ENCODE data around the gene ARSB. TPM values are rescaled to one million over a fixed set of nuclear protein-coding genes. Genes with fewer than 3 reads are reported as not detected.
A peak's percentile ranks its signal among the peaks of the same experiment; 100 is the strongest.
"Not testable (repeated sequence)": the region's sequence is repeated elsewhere in the genome, so short reads cannot be mapped to it uniquely, and the experiment has no call there.

The ARSB gene
- polyA plus RNA-seq, 12 donors: 14.5 to 414 (median 22.6) TPM

DNA sequence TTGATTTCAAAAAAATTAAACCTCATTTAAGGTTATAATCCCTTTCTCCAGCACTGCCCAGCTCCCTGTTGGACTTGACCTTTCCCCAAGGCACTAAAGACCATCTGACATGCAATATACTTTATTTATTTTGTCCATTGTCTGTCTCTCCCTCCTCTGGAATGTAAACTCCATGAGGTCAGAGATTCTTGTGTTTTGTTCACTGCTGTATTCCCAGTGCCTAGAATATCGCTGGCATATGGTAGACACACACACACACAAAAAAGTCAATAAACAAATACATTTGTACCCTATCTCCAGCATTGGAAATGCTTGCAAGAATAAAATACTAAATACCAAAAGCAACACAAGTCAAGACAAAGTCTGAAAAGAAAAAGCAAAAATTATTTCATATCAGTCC, 17.3 kb upstream of the ARSB start:
- DNase-seq: no peak

DNA sequence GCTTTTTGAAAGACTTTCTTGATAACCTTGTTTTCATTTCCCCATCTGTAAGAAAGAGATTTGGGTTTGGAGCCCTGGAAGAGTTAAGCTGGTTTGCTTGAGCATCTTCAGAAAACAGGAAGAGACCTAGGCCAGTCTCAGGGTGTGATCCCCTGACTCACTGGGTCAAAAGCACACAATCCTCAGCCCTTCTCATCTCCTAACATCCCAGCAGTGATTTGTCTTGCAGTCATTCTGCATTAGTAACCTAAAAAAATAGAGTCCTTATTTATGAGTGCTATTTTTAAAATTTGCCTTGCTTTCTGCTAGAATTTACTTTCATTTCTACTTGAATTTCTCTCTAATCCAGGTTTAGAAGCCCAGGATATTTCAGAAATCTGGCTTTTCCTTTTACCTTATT, 16.4 kb upstream of the ARSB start:
- no peak for DNase-seq

- no peak for DNase-seq
Observed at GRCh38 chr5:78997090-78997489, 12.0 kb upstream of the ARSB start.

- DNase-seq: no peak
Observed at GRCh38 chr5:78995521-78996007, 10.5 kb upstream of the ARSB start.

GRCh38 chr5:78993165-78993564, 8.1 kb upstream of the ARSB start:
- DNase-seq: no peak

DNA sequence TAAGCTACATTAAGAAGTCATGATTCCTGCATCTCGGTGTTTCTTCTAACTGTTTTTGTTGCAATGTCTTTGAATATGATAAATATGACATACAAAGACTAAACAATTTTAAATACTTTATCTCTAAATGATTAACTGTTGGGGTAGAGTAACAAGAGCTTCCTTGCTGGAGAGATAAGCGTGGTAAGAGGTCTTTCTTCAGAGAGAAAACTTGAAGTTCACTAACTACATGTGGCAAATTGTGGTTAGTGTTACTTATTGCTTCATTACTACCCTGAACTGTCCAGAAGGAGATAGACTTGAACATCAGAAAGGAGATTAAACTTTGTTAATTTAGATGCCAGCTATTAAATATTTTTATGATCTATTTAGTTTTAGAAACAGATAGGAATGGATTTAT, 7.0 kb upstream of the ARSB start:
- DNase-seq: no peak

DNA sequence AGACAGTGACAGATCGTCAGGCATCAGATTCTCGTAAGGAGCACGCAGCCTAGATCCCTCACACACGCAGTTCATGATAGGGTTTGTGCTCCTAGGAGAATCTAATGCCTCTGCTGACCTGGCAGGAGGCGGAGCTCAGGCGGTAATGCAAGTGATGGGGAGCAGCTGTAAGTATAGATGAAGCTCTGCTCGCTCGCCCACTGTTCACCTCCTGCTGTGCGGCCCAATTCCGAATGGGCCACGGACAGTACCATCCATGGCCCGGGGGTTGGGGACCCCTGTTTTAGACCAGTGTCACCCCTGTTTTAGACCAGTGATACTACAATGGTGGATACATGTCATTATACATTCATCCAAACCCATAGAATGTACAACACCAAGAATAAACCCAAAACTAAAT, 4.0 kb upstream of the ARSB start:
- DNase-seq: no peak

DNA sequence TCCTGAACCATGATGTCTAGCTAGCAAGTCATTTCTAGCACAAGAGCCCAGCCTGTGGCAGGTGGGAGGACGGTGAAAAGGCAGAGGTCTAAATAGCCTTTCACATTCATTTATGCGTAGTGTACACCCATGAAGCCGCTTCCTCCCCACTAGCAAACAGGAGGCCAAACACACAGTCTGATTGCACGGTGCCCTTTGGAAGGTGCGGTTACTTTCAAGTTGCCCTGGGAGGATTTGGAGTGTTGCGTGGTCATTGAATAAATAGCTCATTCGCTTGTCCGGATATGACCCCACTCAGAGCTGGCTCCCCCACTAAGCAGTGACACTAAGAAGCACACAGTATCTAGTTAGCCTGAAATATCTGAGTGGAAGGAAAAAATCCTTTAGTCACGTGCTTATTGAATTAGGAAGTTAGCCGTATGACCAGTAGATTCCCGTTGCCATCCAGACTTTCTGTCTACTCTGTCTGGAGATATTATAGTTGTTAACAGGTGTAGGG, 664 bp upstream of the ARSB start:
- DNase-seq: no peak

GRCh38 chr5:78984439-78985115, 533 bp downstream of the ARSB start:
- peak; percentile 85 for DNase-seq

DNA sequence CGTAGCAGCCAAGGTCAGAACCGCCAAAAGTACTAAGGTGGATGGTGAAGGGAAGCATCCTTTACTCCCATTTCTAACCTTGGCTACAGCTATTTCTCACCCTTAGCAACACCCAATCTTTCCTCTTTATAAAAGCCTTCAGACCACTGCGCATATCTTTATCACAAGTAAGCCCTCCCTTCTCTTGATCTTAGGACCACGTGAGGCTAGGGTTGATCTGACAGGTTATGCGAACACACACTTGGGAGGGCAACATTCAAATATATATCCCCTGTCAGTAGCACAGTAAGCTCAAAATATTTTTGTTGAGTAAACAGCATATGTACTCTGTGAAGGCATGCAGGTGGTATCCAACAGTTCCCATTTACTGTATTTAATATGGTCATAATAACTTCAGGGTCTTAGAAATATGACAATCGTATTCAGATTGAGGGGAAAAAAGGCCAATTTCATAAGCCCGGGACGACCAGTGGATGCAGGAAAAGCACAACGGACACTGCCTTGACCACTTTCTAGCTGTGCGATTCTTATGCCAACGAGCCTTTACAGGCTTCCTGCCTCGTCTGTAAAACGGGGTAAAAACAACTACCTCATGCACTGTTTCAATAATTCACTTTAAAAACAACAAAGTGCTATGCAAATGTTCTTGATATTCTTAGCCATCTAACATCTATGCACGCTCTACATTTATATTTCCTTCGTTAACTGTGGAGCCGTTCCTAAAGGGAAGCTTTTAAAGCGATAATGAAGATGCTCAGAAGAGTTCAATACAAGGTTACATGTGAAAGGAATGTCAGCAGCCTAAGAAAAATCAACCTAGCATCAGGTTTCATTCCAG, 1.3 kb downstream of the ARSB start:
- no peak for DNase-seq

- DNase-seq: not testable (repeated sequence)
Observed at GRCh38 chr5:78983194-78983593, 1.9 kb downstream of the ARSB start.

- DNase-seq: no peak
Observed at GRCh38 chr5:78979909-78980308, 5.2 kb downstream of the ARSB start.

- no peak for DNase-seq
Observed at GRCh38 chr5:78979117-78979742, 5.9 kb downstream of the ARSB start.

GRCh38 chr5:78975035-78975434, 10.1 kb downstream of the ARSB start:
- no peak for DNase-seq

DNA sequence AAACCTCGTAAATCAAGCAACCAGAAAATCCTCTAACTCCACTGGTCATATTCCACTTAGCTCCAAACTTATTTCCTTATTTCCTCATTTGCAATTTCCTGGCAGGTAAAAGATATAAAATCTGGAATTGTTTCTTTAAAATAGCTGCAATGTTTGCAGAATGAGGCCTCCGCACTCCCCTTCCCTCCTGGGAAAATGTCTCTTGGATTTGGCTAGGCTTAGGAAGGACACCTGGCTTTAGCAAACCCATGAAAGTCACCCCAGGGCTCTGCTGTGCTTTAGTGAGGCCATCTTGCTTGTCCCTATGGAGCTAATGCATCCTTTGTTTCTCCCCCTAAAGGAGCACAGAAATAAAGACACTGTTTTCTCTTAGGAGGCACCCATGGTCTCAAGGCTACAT, 10.5 kb downstream of the ARSB start:
- no peak for DNase-seq

GRCh38 chr5:78974011-78974410, 11.1 kb downstream of the ARSB start:
- no peak for DNase-seq

DNA sequence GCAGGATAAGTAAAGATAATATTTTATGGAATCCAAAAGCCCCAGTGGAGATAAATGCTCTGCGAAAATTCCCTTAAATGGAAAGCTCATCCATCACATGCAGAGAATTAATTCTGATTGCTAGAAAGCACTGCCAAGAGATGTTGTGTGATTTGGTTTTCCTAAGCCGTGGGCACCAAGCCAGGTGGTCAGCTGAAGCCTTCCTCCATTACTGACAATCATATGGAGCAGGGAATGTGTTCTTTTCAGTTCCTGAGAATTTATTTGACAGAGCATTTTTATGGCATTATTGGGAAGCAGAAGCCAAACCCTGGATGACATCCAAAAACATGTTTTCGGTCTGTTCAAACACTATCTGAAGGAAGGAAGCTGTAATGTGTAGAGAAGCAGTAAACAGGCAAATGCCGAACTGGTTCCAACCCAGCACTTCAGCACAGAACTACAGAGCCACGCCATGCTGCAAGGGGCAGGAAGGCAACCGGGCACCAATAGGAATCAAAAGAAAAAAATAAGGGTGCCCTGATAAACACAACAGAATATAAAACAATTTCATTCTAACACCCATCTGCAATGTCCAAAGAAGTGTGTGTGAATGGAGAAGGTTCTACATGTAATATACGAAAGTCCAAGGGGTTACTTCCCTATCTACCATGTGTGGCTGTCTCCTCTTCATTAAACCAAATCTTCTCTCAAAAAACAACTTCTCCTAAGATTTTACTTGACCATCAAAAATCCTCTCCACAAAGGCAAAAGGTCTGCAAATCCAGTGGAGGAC, 12.3 kb downstream of the ARSB start:
- DNase-seq: peak; percentile 84

DNA sequence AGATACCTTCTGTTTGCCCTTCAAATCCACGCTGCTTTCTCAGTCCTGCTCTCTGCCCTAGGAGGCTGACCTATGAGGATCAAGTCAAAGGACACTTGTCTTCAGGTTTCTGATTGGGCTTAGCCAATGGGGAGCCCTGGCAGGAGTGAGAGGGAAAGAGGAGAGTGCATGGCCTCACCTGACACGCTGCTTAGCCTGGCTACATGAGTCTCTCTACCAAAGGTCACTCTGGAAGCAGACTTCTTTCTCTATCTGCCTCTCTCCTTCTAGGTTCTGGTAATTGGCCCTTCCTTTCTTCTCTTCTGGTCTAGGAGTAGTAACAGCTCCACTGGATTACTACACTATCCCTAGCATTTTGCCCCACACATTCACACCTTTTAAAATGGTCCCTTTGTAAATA, 13.1 kb downstream of the ARSB start:
- no peak for DNase-seq

GRCh38 chr5:78968781-78969180, 16.3 kb downstream of the ARSB start:
- no peak for DNase-seq

DNA sequence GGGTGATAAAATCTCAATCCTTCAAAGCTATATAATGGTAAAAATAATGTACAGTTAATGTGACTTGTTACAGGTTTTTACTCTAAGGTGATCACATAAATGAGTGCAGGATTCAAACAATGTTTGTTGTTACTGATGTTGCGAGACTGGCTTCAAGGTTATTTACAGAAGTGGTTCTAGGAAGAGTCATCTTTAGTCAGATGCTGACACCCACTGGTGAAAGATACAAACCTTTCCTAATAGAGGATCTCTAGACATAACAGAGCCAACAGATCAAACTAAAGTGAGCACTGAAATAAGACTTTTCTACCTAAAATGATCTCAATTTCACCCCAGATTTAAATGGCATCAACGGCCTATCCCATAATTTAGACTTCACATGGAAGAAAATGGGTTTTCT, 20.2 kb downstream of the ARSB start:
- DNase-seq: peak; percentile 73

DNA sequence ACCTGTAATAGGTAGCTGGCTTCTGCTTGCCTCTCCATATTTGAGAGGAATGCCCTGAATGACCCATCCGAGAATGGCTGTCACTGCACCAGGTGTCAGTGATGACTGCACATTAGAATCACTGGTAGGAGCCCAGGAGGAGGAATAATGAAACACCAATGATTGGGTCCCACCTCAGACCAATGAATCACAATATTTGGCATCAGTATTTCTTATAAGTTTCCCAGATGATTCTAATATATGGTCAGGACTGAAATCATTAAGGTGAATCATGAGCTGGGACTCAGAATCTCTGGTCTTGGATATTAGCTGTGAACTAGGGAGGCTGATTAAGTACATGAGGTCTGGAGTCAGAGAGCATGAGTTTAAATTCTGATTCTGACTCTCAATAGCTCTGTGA, 23.4 kb downstream of the ARSB start:
- DNase-seq: no peak

- DNase-seq: no peak
Observed at GRCh38 chr5:78959767-78960166, 25.3 kb downstream of the ARSB start.
